ENCODE data around the gene CYP26C1.

CYP26C1 gene, protein sequence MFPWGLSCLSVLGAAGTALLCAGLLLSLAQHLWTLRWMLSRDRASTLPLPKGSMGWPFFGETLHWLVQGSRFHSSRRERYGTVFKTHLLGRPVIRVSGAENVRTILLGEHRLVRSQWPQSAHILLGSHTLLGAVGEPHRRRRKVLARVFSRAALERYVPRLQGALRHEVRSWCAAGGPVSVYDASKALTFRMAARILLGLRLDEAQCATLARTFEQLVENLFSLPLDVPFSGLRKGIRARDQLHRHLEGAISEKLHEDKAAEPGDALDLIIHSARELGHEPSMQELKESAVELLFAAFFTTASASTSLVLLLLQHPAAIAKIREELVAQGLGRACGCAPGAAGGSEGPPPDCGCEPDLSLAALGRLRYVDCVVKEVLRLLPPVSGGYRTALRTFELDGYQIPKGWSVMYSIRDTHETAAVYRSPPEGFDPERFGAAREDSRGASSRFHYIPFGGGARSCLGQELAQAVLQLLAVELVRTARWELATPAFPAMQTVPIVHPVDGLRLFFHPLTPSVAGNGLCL

GRCh38 chr10:93059975-93060886 is at the start of gene CYP26C1:
TSS of gene CYP26C1 (plus strand) at chr10:93060798. CDS start at chr10:93061264, 466 bp downstream.
- no peak for DNase-seq

DNA sequence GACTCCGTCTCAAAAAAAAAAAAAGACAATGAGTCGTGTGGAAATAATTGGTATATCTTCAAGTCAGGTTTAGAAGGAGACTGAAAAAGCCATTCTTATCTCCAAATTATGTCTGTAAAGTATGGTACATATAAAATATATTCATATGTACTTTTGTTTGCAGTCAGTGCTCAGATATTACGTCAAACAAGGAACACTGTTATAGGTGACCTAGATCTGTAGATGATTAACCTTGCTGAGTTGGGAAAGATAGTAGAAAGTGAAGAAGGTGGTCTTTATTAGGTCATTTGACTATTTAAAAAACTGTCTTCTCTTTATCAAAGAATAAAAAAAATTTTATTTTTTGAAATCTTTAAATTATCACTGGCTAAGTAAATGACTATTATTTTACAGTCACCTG is 44.9 kb upstream of the CYP26C1 start:
- DNase-seq, result no peak

DNA sequence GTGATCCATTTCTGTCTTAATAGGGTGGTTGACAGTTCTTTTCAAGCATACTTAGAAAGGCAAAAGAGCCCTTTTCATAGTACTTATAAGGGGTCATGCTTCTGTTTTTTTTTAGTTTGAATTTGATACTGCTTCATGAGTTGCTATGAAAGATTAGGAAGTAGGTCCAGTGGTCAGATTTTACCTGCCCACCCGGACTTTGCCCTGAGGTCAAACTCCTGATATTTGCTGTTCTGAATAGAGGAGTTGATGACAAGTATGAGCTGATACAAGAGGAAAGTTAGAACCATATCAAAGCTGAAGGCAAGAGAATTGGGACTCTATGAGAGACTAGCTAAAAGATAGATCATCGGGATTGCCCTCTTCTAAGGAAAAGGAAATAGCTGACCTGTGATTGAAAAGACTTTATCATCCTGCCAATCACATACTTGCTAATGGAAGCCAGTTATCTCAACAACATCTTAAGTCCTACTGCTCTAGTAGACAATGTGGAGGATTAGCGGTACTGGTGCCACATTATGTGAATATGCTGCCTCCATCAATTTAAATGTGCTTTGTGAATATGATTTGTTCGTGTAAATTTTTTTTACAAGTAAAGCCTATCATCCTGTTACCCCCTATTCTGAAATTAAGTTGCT is 37.5 kb upstream of the CYP26C1 start:
- DNase-seq, result no peak

GRCh38 chr10:93026072-93026471 is 34.5 kb upstream of the CYP26C1 start:
- no peak for DNase-seq

GRCh38 chr10:93027508-93027907 is 33.1 kb upstream of the CYP26C1 start:
- DNase-seq, result no peak

DNA sequence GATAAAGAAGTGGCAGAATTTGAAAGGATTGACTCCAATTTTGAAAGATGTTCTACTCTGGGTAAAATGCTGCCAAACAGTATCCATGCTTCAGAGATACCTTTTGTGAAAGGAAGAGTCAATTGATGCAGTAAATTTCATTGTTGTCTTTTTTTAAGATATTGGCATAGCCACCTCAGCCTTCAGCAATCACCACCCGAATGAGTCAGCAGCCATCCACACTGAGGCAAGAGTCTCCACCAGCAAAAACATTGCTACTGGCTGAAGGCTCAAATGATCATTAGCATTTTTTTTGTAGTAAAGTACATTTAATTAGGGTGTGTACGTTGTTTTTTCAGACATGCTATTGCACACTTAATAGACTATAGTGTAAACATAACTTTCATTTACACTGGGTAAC is 31.7 kb upstream of the CYP26C1 start:
- no peak for DNase-seq

DNA sequence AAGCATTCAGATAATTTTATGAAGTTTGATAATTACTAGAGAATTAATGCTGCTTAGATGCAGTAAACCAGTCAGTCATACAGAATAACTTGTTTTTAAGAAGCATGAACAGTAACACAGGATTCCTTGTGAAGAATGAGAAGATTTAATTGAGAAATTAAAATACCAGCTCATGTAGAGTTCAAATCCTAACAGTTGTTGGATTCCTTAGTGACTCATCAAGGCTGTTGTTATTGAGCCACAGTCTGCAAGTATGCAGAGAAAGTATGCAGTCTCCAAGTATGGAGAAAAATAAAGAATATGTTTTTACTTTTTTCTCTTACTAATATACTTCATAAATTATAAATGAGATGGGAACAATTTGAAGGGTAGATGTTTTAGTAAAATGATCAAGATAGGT is 30.2 kb upstream of the CYP26C1 start:
- DNase-seq, result no peak

GRCh38 chr10:93032105-93032808 is 28.3 kb upstream of the CYP26C1 start:
- DNase-seq, result no peak

- DNase-seq, result no peak
These were observed 27.8 kb upstream of the CYP26C1 start for GRCh38 chr10:93032809-93033137.

DNA sequence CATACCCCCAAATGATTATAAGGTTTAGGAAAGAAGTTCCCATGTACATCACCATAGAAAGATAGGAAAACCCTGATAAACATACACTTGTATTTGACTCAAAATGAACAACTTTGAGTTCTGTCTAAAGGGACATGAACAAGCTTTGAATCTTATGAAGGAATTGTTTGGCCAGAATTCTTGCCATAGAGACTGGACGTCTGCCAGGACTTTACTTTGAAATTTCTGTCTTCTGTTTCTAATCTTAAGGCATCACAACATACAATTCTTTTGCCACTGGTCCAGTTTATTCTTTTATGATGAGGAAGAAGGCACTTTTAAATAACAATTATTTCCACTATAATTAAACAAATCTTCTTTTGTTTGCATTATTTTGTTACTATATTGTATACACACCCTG is 26.2 kb upstream of the CYP26C1 start:
- no peak for DNase-seq

DNA sequence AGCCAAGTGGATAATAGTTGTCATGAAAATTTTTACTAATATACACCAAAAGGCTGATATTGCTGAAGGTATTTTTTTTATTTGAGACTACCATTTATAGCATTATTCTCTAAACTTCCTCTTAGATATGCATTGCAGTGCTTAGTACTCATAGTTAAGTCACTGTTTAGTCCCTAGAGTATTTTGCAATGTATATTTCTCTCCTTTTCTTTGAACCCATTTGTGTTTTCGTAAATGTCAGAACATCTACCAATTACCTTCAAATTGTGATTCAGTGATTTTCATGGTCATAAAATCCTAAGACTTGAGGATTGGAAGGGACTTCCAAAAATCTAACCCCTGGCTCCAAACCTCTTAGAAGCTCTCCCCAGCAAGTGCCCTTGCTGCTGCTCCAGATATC is 21.5 kb upstream of the CYP26C1 start:
- no peak for DNase-seq

DNA sequence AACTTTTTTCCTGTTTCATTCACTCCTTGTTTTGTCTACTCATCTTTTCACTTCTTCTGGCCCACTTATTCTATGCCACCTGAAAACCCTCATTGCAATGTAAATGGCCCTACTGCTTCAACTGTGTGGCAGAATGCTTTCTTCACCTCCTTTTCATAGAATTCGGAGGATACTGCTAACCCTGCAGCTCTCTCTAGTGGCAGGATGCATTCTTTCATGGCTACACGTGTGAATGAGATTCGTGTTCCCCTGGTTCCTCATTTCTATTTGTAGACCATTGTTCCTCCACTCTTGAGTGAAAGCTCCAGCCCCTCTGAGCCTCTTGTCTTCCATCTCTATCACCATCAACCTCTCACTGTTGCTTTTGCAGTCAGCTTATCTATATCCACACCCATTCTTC is 20.9 kb upstream of the CYP26C1 start:
- DNase-seq, result no peak

- no peak for DNase-seq
These were observed 6.1 kb upstream of the CYP26C1 start for GRCh38 chr10:93054486-93054885.

DNA sequence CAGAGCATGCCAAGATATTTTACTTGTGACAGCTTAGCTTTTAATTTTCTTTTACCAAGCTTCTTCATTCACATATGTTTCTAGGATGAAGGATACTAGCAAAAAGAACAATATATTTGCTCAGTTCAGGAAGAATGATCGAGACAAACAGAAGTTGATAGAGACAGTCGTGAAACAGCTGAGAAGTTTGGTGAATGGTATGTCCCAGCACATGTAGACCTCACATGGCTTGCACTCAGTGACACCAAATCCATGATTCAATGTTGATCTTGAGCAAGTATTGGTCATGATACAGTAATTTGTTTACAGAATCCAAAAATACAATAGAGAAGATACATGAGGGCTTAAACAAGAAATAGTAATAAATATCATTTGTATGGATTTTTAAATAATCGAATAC is 2.5 kb upstream of the CYP26C1 start:
- DNase-seq, result no peak

GRCh38 chr10:93060887-93061593 is 442 bp downstream of the CYP26C1 start:
- no peak for DNase-seq

DNA sequence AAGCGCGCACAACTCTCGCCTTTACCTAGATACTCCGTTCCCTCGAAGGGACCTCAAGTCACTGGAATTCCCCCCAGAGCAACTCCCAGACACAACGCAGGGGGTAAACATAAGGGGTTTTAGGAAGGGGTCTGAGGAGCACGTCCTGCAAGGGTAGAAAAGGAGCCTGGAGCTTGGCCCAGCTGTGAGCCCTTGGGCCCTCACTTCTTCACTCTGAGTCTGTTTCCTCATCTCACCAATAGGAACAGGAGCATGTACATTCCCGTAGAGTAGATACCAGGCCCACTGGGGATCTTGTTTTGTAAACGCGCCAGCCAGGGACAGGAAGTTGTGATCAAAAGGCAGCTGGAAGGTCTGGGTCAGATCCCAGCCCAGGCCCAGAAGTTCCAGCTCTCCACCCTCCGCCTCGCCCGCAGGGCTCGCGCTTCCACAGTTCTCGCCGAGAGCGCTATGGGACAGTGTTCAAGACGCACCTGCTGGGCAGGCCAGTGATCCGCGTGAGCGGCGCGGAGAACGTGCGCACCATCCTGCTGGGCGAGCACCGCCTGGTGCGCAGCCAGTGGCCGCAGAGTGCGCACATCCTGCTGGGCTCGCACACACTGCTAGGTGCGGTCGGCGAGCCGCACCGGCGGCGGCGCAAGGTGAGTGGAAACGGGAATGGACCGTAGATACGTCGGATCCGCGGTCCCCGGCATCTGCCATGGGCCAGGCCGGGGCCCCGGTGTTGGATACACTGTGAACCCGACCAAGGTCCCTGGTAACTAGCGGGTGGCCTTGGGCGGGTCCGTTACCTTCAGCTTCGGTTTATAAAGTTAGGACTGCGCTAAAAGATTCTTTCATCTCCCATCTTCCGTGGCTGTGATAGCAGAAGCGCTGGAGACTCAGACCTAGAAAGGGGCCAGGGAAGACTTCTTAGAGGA is 1.3 kb downstream of the CYP26C1 start:
- no peak for DNase-seq

DNA sequence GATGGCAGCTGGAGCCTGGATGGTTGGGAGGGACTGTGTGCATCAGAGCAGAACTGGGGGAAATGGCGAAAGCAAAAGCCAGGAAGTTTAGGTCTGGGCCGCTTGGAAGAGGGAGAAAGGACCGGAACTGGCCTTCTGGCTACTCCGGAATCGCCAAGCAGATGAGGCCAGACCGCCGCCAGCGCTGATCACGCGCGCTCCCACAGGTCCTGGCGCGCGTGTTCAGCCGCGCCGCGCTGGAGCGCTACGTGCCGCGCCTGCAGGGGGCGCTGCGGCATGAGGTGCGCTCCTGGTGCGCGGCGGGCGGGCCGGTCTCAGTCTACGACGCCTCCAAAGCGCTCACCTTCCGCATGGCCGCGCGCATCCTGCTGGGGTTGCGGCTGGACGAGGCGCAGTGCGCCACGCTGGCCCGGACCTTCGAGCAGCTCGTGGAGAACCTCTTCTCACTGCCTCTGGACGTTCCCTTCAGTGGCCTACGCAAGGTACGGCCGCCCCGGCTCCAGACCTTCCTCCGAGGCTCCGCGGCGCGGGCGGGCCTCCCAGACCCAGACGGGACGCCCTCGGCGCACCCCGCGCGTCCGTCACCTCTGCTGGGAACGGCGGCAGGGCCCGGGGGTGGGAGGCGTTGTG is 2.0 kb downstream of the CYP26C1 start:
- peak; percentile 2 for DNase-seq

GRCh38 chr10:93063144-93063976 is 2.8 kb downstream of the CYP26C1 start:
- no peak for DNase-seq

- no peak for DNase-seq
These were observed 3.5 kb downstream of the CYP26C1 start for GRCh38 chr10:93063977-93064660.
